ENCODE results near the gene PCDHB11.
"Not testable (repeated sequence)": the region's sequence is repeated elsewhere in the genome, so short reads cannot be mapped to it uniquely, and the experiment has no call there.

PCDHB11 gene

GRCh38 chr5:141246971-141247370 lies 47.5 kb downstream of the PCDHB11 start:
- DNase-seq: not testable (repeated sequence)

DNA sequence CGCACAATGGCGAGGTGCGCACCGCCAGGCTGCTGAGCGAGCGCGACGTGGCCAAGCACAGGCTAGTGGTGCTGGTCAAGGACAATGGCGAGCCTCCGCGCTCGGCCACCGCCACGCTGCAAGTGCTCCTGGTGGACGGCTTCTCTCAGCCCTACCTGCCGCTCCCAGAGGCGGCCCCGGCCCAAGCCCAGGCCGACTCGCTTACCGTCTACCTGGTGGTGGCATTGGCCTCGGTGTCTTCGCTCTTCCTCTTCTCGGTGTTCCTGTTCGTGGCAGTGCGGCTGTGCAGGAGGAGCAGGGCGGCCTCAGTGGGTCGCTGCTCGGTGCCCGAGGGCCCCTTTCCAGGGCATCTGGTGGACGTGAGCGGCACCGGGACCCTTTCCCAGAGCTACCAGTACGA lies 48.0 kb downstream of the PCDHB11 start:
- DNase-seq: not testable (repeated sequence)

DNA sequence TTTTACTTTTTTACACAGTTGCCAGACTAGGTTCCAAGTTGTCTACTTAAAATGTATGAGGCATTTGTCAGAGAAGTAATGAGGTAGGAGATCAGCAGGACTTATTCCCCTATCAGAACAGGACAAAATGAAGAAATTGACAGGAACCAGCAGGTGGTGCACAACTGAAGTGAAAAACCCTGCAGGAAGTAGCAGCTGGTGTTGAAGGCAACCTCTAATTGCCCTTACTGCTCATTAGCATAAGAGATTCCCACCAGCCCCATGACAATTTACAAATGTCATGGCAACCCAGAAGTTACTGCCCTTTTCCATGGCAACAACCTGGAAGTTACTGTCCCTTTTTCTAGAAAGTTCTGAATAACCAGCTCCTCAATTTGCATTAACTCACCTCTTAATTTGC lies 51.1 kb downstream of the PCDHB11 start:
- no peak for DNase-seq

Data from NK-92 treated with Interleukin-12 subunit alpha and Interleukin-12 subunit beta, amount 100 ng/mL, for 24 hours (cell line).